Sigmoid colon (tissue), 7 donors: ENCODE measurements around the gene CST7. TPM values are rescaled to one million over a fixed set of nuclear protein-coding genes. Genes with fewer than 3 reads are reported as not detected.
"Not testable (repeated sequence)": the region's sequence is repeated elsewhere in the genome, so short reads cannot be mapped to it uniquely, and the experiment has no call there.

ENCODE experiments used
- DNase-seq: peaks from one replicate; pipeline ENCODE4 v3.0.0-alpha.2; 2019
- H3K27ac ChIP-seq, 4 donors: fragments of 200-600 bp; sonication (generic); one replicate each; pipeline ENCODE4 v1.5.1; 2016 to 2019; ENCODE audit warnings: mild to moderate bottlenecking in 1 of 4
- H3K27me3 ChIP-seq, 3 donors: fragments of 200-600 bp; sonication (generic); one replicate each; pipeline ENCODE4 v1.5.1; 2019; ENCODE audit warnings: mild to moderate bottlenecking in 1 of 3
- H3K36me3 ChIP-seq, 4 donors: fragments of 200-600 bp; sonication (generic); one replicate each; pipeline ENCODE4 v1.5.1; 2016 to 2019
- H3K4me1 ChIP-seq, 4 donors: fragments of 200-600 bp; sonication (generic); one replicate each; pipeline ENCODE4 v1.5.1; 2017 to 2019
- H3K4me3 ChIP-seq, 4 donors: fragments of 200-600 bp; sonication (generic); one replicate each; pipeline ENCODE4 v1.5.1; 2017 to 2019; ENCODE audit warnings: mild to moderate bottlenecking in 2 of 4, moderate library complexity in 1 of 4
- H3K9me3 ChIP-seq, 4 donors: fragments of 200-600 bp in 3 of 4; sonication (generic) in 3 of 4; one replicate each; pipeline versions ENCODE4 v1.5.1 to v1.6.1; 2013 to 2019
- CTCF ChIP-seq, 4 experiments: fragments of 450-650 bp in 3 of 4; fragments of 200-600 bp in 1 of 4; IDR thresholded peaks; one replicate each; pipeline ENCODE4 v1.5.1; 2016 to 2019; ENCODE audit warnings: antibody characterized with exemption in 4 of 4, mild to moderate bottlenecking in 3 of 4, moderate library complexity in 2 of 4
- EP300 ChIP-seq, 4 donors: sonication (generic); formaldehyde crosslinking; IDR thresholded peaks; one replicate each; pipeline ENCODE4 v1.6.1; 2017; ENCODE audit warnings: antibody characterized with exemption in 4 of 4
- POLR2A ChIP-seq, 2 donors: fragments of 450-650 bp; IDR thresholded peaks; one replicate each; pipeline ENCODE4 v1.6.1; 2016; ENCODE audit warnings: antibody characterized with exemption in 2 of 2, mild to moderate bottlenecking in 2 of 2, moderate library complexity in 2 of 2
- POLR2AphosphoS5 ChIP-seq, 4 donors: sonication (generic); formaldehyde crosslinking; IDR thresholded peaks; one replicate each; pipeline ENCODE4 v1.6.1; 2017; ENCODE audit warnings: antibody characterized with exemption in 4 of 4
- WGBS, 2 donors: extraction: QIAGEN DNeasy Blood & Tissue Kit; methylation state at CpG; one replicate each; pipeline ENCODE4 v1.1.7; 2013; 5-methylcytosine and 5-hydroxymethylcytosine counted together
- intact Hi-C: fragments of 100-400 bp; cut with DNase I; formaldehyde crosslinking; loops from one replicate; pipeline ENCODE4 v1.15.1; 2023
- polyA plus RNA-seq, 3 donors: library from polyadenylated mRNA; stranded (reverse); fragments of 200-250 nt; gene quantifications; one replicate each; pipeline ENCODE4 v1.2.3, GENCODE V29; 2013
- total RNA-seq, 4 donors: library from RNA; depleted of rRNA; stranded (reverse); fragments of >200 nt; gene quantifications; one replicate each; pipeline ENCODE4 v1.1.0, GENCODE V29; 2016
- donor health status: healthy with polysubstance abuse.
- donor health status: Bipolar disorder and iron deficiency.
- donor health status: healthy.

Gene CST7
- total and polyA plus RNA-seq, 7 donors = 0.66 to 10.4 (median 3.7) TPM; not detected in 1

GRCh38 chr20:24917056-24917455, 32.0 kb upstream of the CST7 start:
- H3K4me3 ChIP-seq = no peak overlapping the region
- intact Hi-C loops = loop anchor here (5.0 to 10.0 kb wide), 2 partner anchors 755 to 1032 kb away; no protein-coding TSS in a partner anchor
- no peak overlapping the region for H3K27ac ChIP-seq
- H3K4me1 ChIP-seq = peaks cover 0 to 10% (median 3%) of the 10 kb centered on the region in 4 donors
- H3K36me3 ChIP-seq = no peaks in the 10 kb centered on the region
- 86 to 88% methylated on average over 7 of the region's 7 CpGs for WGBS, 2 donors
- TF ChIP-seq CTCF (IDR thresholded peaks at IDR 0.05) (no peak), EP300 (IDR thresholded peaks at IDR 0.05) (no peak), POLR2A (IDR thresholded peaks at IDR 0.05) (no peak), POLR2AphosphoS5 (IDR thresholded peaks at IDR 0.05) (no peak)
- H3K27me3 ChIP-seq = no peaks in the 10 kb centered on the region
- no peak for DNase-seq
- H3K9me3 ChIP-seq = no peaks in the 10 kb centered on the region

- Histone ChIP-seq H3K4me3 (no peak overlapping the region), H3K27ac (no peak overlapping the region), H3K27me3 (no peaks in the 10 kb centered on the region), H3K36me3 (no peaks in the 10 kb centered on the region), H3K9me3 (no peaks in the 10 kb centered on the region), H3K4me1 (peaks cover 0 to 10% (median 3%) of the 10 kb centered on the region in 4 donors)
- intact Hi-C loops = loop anchor here (5.0 to 10.0 kb wide), 2 partner anchors 756 to 1033 kb away; no protein-coding TSS in a partner anchor
- 30 to 40% methylated on average over 34 of the region's 34 CpGs for WGBS, 2 donors
- no peak for DNase-seq
- peak; percentile 37 to 79 (median 62) for TF ChIP-seq CTCF (IDR thresholded peaks at IDR 0.05)
- TF ChIP-seq POLR2A (IDR thresholded peaks at IDR 0.05) = no peak
- no peak for TF ChIP-seq POLR2AphosphoS5 (IDR thresholded peaks at IDR 0.05)
- TF ChIP-seq EP300 (IDR thresholded peaks at IDR 0.05) = no peak
These were observed 31.1 kb upstream of the CST7 start for GRCh38 chr20:24917797-24918578.

GRCh38 chr20:24918579-24919566, 30.2 kb upstream of the CST7 start:
- no peak overlapping the region for H3K27ac ChIP-seq
- DNase-seq = no peak
- intact Hi-C loops = loop anchor here (5.0 to 10.0 kb wide), 2 partner anchors 757 to 1034 kb away; no protein-coding TSS in a partner anchor
- no peak for TF ChIP-seq POLR2A (IDR thresholded peaks at IDR 0.05)
- TF ChIP-seq CTCF (IDR thresholded peaks at IDR 0.05) = no peak
- no peak for TF ChIP-seq POLR2AphosphoS5 (IDR thresholded peaks at IDR 0.05)
- TF ChIP-seq EP300 (IDR thresholded peaks at IDR 0.05) = no peak
- peaks cover 0 to 10% (median 3%) of the 10 kb centered on the region in 4 donors for H3K4me1 ChIP-seq
- 53 to 66% methylated on average over 17 of the region's 17 CpGs for WGBS, 2 donors
- H3K9me3 ChIP-seq = no peaks in the 10 kb centered on the region
- no peaks in the 10 kb centered on the region for H3K36me3 ChIP-seq
- no peaks in the 10 kb centered on the region for H3K27me3 ChIP-seq
- H3K4me3 ChIP-seq = no peak overlapping the region

- 92 to 94% methylated on average over 15 of the region's 15 CpGs for WGBS, 2 donors
- not testable (repeated sequence) for H3K4me3 ChIP-seq, DNase-seq, H3K4me1 ChIP-seq, H3K27ac ChIP-seq, H3K36me3 ChIP-seq, H3K27me3 ChIP-seq, H3K9me3 ChIP-seq
- intact Hi-C loops = loop anchor here (5.0 to 10.0 kb wide), 2 partner anchors 757 to 1035 kb away; no protein-coding TSS in a partner anchor
These were observed 29.4 kb upstream of the CST7 start for GRCh38 chr20:24919665-24920064.

GRCh38 chr20:24920706-24921105, 28.4 kb upstream of the CST7 start:
- H3K27me3 ChIP-seq, H3K4me1 ChIP-seq, DNase-seq, H3K9me3 ChIP-seq, H3K4me3 ChIP-seq, intact Hi-C loops, H3K27ac ChIP-seq, H3K36me3 ChIP-seq: not testable (repeated sequence)
- 55 to 65% methylated on average over 3 of the region's 3 CpGs for WGBS, 2 donors

GRCh38 chr20:24929259-24929658, 19.8 kb upstream of the CST7 start:
- intact Hi-C loops, H3K27me3 ChIP-seq, H3K9me3 ChIP-seq, H3K4me3 ChIP-seq, DNase-seq, H3K27ac ChIP-seq, H3K36me3 ChIP-seq, H3K4me1 ChIP-seq: not testable (repeated sequence)
- 87 to 93% methylated on average over 5 of the region's 5 CpGs for WGBS, 2 donors

- H3K27ac ChIP-seq, H3K27me3 ChIP-seq, H3K4me1 ChIP-seq, DNase-seq, intact Hi-C loops, H3K36me3 ChIP-seq, H3K9me3 ChIP-seq, H3K4me3 ChIP-seq: not testable (repeated sequence)
- WGBS, 2 donors = 20 to 56% methylated on average over 13 of the region's 13 CpGs
These were observed 19.0 kb upstream of the CST7 start for GRCh38 chr20:24929867-24930723.
